HG03521 (cell line): ENCODE measurements around the gene OBSCN.
A peak's percentile ranks its signal among the peaks of the same experiment; 100 is the strongest.

Source experiments
- ATAC-seq: cut with Tn5 transposase; IDR thresholded peaks from one replicate; pipeline ENCODE4 v1.9.1; 2021; ENCODE audit warnings: mild to moderate bottlenecking, moderate library complexity; ENCODE audit not compliant: unreplicated experiment

Gene OBSCN

GRCh38 chr1:228207851-228208821 is at the start of gene OBSCN:
Gene OBSCN (plus strand): TSS chr1:228208044. CDS start chr1:228211784, 3,740 bp downstream.
- ATAC-seq, result no peak

GRCh38 chr1:228158151-228159007 is 49.5 kb upstream of the OBSCN start:
- no peak for ATAC-seq

- no peak for ATAC-seq
Observed at GRCh38 chr1:228159008-228159665, 48.7 kb upstream of the OBSCN start.

GRCh38 chr1:228160201-228160761 is 47.6 kb upstream of the OBSCN start:
- no peak for ATAC-seq

GRCh38 chr1:228161362-228161761 is 46.5 kb upstream of the OBSCN start:
- no peak for ATAC-seq

- no peak for ATAC-seq
Observed at GRCh38 chr1:228161866-228162265, 46.0 kb upstream of the OBSCN start.

GRCh38 chr1:228162286-228163006 is 45.4 kb upstream of the OBSCN start:
- no peak for ATAC-seq

- ATAC-seq, result no peak
Observed at GRCh38 chr1:228163007-228163753, 44.7 kb upstream of the OBSCN start.

GRCh38 chr1:228163776-228164519 is 43.9 kb upstream of the OBSCN start:
- no peak for ATAC-seq

GRCh38 chr1:228164561-228165371 is 43.1 kb upstream of the OBSCN start:
- no peak for ATAC-seq

- peak; percentile 75 for ATAC-seq
Observed at GRCh38 chr1:228165372-228166169, 42.3 kb upstream of the OBSCN start, which contains the start of gene IBA57. Gene IBA57 (plus strand): TSS chr1:228165804. CDS start chr1:228165817, 13 bp downstream.

- peak; percentile 7 for ATAC-seq
Observed at GRCh38 chr1:228166170-228166936, 41.5 kb upstream of the OBSCN start.

GRCh38 chr1:228168563-228169270 is 39.1 kb upstream of the OBSCN start:
- no peak for ATAC-seq

- ATAC-seq, result no peak
Observed at GRCh38 chr1:228169345-228169744, 38.5 kb upstream of the OBSCN start.

- no peak for ATAC-seq
Observed at GRCh38 chr1:228170666-228171065, 37.2 kb upstream of the OBSCN start.
